Loucy (cell line): ENCODE data around the gene ACCSL.

Experiments
- H2AFZ ChIP-seq: fragments of 200-600 bp; sonication (generic); 2 replicates; pipeline ENCODE4 v1.6.0; 2016; ENCODE audit warnings: antibody characterized with exemption, mild to moderate bottlenecking, low read length, moderate library complexity
- H3F3A ChIP-seq: fragments of 200-600 bp; 2 replicates; pipeline ENCODE4 v1.6.0; 2016; ENCODE audit warnings: antibody characterized with exemption, low read depth, mild to moderate bottlenecking
- H3K27me3 ChIP-seq: fragments of 200-600 bp; sonication (generic); 2 replicates; pipeline ENCODE4 v1.6.1; 2014; ENCODE audit warnings: low read length, mild to moderate bottlenecking; ENCODE audit not compliant: insufficient read depth, poor library complexity, severe bottlenecking
- H3K36me3 ChIP-seq: fragments of 200-600 bp; sonication (generic); 2 replicates; pipeline ENCODE4 v1.6.1; 2016; ENCODE audit warnings: low read length; ENCODE audit not compliant: insufficient read depth
- H3K4me1 ChIP-seq: fragments of 200-600 bp; sonication (generic); 2 replicates; pipeline ENCODE4 v1.5.1; 2014; ENCODE audit warnings: low read length, mild to moderate bottlenecking; ENCODE audit not compliant: insufficient read depth, poor library complexity, severe bottlenecking
- H3K4me2 ChIP-seq: fragments of 200-600 bp; sonication (generic); 2 replicates; pipeline ENCODE4 v1.6.0; 2014; ENCODE audit warnings: antibody characterized with exemption, low read length, low read depth, mild to moderate bottlenecking; ENCODE audit not compliant: poor library complexity, severe bottlenecking
- H3K4me3 ChIP-seq: fragments of 200-600 bp; sonication (generic); 2 replicates; pipeline ENCODE4 v1.5.1; 2014; ENCODE audit warnings: low read length, mild to moderate bottlenecking, mixed read lengths; ENCODE audit not compliant: poor library complexity, severe bottlenecking
- H3K79me2 ChIP-seq: fragments of 200-600 bp; sonication (generic); 2 replicates; pipeline ENCODE4 v1.6.1; 2014; ENCODE audit warnings: low read length; ENCODE audit not compliant: insufficient read depth
- H3K9ac ChIP-seq: fragments of 200-600 bp; sonication (generic); 2 replicates; pipeline ENCODE4 v1.6.0; 2014; ENCODE audit warnings: mild to moderate bottlenecking, low read depth, low read length, moderate library complexity; ENCODE audit not compliant: poor library complexity, severe bottlenecking
- H3K9me2 ChIP-seq: fragments of 200-600 bp; sonication (generic); replicated peaks from 2 replicates; pipeline ENCODE4 v1.6.1; 2016; ENCODE audit warnings: low read depth, low read length, mixed read lengths
- H3K9me3 ChIP-seq: fragments of 200-600 bp; sonication (generic); 2 replicates; pipeline ENCODE4 v1.6.1; 2014; ENCODE audit warnings: mild to moderate bottlenecking, antibody characterized with exemption, low read length, low read depth; ENCODE audit not compliant: insufficient read depth
- H4K20me1 ChIP-seq: fragments of 200-600 bp; sonication (generic); 2 replicates; pipeline ENCODE4 v1.6.0; 2014; ENCODE audit warnings: antibody characterized with exemption, low read length, mild to moderate bottlenecking; ENCODE audit not compliant: insufficient read depth, poor library complexity, severe bottlenecking
- EZH2phosphoT487 ChIP-seq: fragments of 200-600 bp; IDR thresholded peaks from 2 replicates; pipeline ENCODE4 v1.6.1; 2018; ENCODE audit warnings: antibody characterized with exemption, mild to moderate bottlenecking, moderate library complexity, borderline replicate concordance
- TF ChIP-seq, protein P1 (sequence below): fragments of 200-600 bp; sonication (generic); conservative IDR thresholded peaks from 2 replicates; pipeline ENCODE4 v1.5.1; 2014; ENCODE audit warnings: mild to moderate bottlenecking, antibody characterized with exemption, low read length

The ACCSL gene

GRCh38 chr11:44047298-44047697, 483 bp upstream of the ACCSL start:
- Histone ChIP-seq H2AFZ (no peak overlapping the region; the same call in 1 of the 2 replicates), H3K79me2 (no peaks in the 10 kb centered on the region), H3K36me3 (no peaks in the 10 kb centered on the region), H3K4me2 (no peak overlapping the region), H3F3A (no peaks in the 10 kb centered on the region), H4K20me1 (no peaks in the 10 kb centered on the region), H3K9ac (no peak overlapping the region), H3K4me1 (no peaks in the 10 kb centered on the region), H3K27me3 (no peaks in the 10 kb centered on the region), H3K4me3 (no peak overlapping the region), H3K9me3 (no peaks in the 10 kb centered on the region), H3K9me2 (no peaks in the 10 kb centered on the region)
- TF ChIP-seq, protein P1, sequence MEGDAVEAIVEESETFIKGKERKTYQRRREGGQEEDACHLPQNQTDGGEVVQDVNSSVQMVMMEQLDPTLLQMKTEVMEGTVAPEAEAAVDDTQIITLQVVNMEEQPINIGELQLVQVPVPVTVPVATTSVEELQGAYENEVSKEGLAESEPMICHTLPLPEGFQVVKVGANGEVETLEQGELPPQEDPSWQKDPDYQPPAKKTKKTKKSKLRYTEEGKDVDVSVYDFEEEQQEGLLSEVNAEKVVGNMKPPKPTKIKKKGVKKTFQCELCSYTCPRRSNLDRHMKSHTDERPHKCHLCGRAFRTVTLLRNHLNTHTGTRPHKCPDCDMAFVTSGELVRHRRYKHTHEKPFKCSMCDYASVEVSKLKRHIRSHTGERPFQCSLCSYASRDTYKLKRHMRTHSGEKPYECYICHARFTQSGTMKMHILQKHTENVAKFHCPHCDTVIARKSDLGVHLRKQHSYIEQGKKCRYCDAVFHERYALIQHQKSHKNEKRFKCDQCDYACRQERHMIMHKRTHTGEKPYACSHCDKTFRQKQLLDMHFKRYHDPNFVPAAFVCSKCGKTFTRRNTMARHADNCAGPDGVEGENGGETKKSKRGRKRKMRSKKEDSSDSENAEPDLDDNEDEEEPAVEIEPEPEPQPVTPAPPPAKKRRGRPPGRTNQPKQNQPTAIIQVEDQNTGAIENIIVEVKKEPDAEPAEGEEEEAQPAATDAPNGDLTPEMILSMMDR: no peak
- TF ChIP-seq EZH2phosphoT487: no peak

GRCh38 chr11:44049832-44050231, 2.1 kb downstream of the ACCSL start:
- Histone ChIP-seq H4K20me1 (no peaks in the 10 kb centered on the region), H3K4me2 (no peak overlapping the region), H3K9me3 (no peaks in the 10 kb centered on the region), H3K4me3 (no peak overlapping the region), H3K9ac (no peak overlapping the region), H3K27me3 (no peaks in the 10 kb centered on the region), H3K9me2 (no peaks in the 10 kb centered on the region), H3K79me2 (no peaks in the 10 kb centered on the region), H3F3A (no peaks in the 10 kb centered on the region), H2AFZ (no peak overlapping the region), H3K36me3 (no peaks in the 10 kb centered on the region), H3K4me1 (no peaks in the 10 kb centered on the region)
- TF ChIP-seq, protein P1: no peak
- TF ChIP-seq EZH2phosphoT487: no peak

GRCh38 chr11:44051171-44051570, 3.4 kb downstream of the ACCSL start:
- H3K4me1 ChIP-seq: no peaks in the 10 kb centered on the region
- H3K9ac ChIP-seq: no peak overlapping the region
- no peak overlapping the region for H3K4me2 ChIP-seq
- no peak overlapping the region for H2AFZ ChIP-seq
- no peaks in the 10 kb centered on the region for H3K9me3 ChIP-seq
- no peak overlapping the region for H3K4me3 ChIP-seq
- TF ChIP-seq, protein P1: no peak
- no peak for TF ChIP-seq EZH2phosphoT487
- H3K36me3 ChIP-seq: no peaks in the 10 kb centered on the region
- no peaks in the 10 kb centered on the region for H4K20me1 ChIP-seq
- no peaks in the 10 kb centered on the region for H3K27me3 ChIP-seq
- no peaks in the 10 kb centered on the region for H3K79me2 ChIP-seq
- H3F3A ChIP-seq: no peaks in the 10 kb centered on the region
- H3K9me2 ChIP-seq: no peaks in the 10 kb centered on the region
